ENCODE data around the gene MS4A10. TPM values are rescaled to one million over a fixed set of nuclear protein-coding genes. Genes with fewer than 3 reads are reported as not detected.

The MS4A10 gene
- total and polyA plus RNA-seq, 2 of the 8 experiments (the other 6 are each of a cell fraction or from before 2014, with no cell fraction given): not detected

DNA sequence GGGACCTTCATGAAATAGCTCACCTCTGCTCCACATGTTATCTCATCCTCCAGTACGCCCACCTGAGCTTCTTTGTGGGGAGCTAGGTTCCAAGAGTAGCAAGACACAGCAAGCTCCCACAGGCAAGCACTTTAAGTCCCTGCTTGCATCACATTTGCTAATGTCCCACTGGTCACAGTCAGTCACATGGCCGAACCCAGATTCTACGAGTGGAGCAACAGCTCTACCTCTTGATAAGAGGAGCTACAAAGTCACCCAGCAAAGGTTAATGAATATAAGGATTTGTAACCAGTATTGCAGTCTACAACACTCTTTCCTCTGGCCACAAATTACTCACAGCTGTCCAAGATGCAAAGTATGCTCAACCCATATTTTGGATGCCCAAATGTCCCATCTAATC is 43.7 kb upstream of the MS4A10 start (continued):
- TF ChIP-seq KDM5A (IDR thresholded peaks at IDR 0.05; ENCODE audit: low read length) (no peak), HDAC6 (IDR thresholded peaks at IDR 0.05; ENCODE audit: low read depth, low read length) (no peak), RXRA (IDR thresholded peaks at IDR 0.05; ENCODE audit: insufficient read depth, low read depth, low read length) (no peak), TCF12 (IDR thresholded peaks at IDR 0.05; ENCODE audit: low read depth, low read length) (no peak)
- TF ChIP-seq, protein P1, sequence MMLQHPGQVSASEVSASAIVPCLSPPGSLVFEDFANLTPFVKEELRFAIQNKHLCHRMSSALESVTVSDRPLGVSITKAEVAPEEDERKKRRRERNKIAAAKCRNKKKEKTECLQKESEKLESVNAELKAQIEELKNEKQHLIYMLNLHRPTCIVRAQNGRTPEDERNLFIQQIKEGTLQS (IDR thresholded peaks at IDR 0.05; ENCODE audit: insufficient read depth, low read depth, low read length): no peak

Measured in H1 (cell line).